Activated CD8-positive, alpha-beta memory T cell treated with anti-CD3 and anti-CD28 coated beads for 36 hours (primary cell): ENCODE results near the gene LARP6. TPM values are rescaled to one million over a fixed set of nuclear protein-coding genes. Genes with fewer than 3 reads are reported as not detected.
"Not testable (repeated sequence)": the region's sequence is repeated elsewhere in the genome, so short reads cannot be mapped to it uniquely, and the experiment has no call there.

Source experiments
- CTCF ChIA-PET: fragments of 350-600 bp; sonication (Branson Sonifier 250); formaldehyde crosslinking; loops from one replicate; lab custom pipeline; 2021; ENCODE audit warnings: antibody characterized with exemption; lab: Charles Lee
- POLR2A ChIA-PET: fragments of 350-600 bp; sonication (Branson Sonifier 250); formaldehyde crosslinking; loops from one replicate; lab custom pipeline; 2021; ENCODE audit warnings: antibody characterized with exemption; lab: Charles Lee
- total RNA-seq, 2 experiments: library from RNA; stranded (reverse); gene quantifications; one replicate each; pipeline ENCODE4 v1.2.3, GENCODE V29; 2021

The LARP6 gene
- total RNA-seq, 2 experiments from 2014 or later: 0.15 TPM; not detected in 1

- POLR2A ChIA-PET, CTCF ChIA-PET: not testable (repeated sequence)
Observed at GRCh38 chr15:70804388-70804787, 49.6 kb downstream of the LARP6 start.

DNA sequence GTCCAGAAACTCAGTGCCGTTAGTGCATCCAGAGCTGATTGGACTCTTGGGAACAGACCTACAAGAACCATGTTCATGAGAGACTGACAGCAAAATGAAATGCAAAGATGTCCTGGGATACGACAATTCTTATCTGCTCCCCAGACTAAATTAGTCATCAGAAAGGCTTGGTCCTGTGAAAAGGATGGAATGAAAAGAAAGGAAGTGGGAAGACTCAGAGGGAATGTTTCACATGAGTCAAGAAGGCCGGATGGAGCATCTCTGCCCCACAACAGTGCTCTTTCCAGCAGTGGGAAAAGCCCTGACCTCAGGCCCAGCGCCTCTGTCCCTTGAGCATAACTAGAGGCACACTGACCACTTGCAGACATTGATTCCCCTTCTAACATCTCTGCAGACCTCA lies 51.3 kb downstream of the LARP6 start:
- CTCF ChIA-PET: no interaction called here
- POLR2A ChIA-PET: no interaction called here

DNA sequence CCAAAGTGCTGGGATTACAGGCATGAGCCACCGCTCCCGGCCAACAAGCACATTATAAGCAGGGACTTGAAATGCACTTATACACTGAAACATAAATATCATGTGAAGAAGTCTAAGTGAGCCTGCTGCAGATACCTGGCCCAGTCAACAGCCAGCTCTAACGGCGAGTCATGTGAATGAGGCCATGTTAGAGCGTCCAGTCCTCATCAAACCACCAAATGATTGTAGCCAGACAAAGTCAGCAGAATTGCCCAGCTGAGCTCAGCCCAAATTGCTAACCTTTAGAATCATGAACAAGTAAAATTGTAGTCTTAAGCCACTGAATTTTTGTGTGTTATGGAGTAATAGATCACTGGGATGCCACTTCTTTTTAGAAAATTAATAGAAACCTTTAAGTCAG lies 52.8 kb downstream of the LARP6 start:
- ChIA-PET POLR2A (no interaction called here), CTCF (no interaction called here)

GRCh38 chr15:70799667-70800450 lies 54.1 kb downstream of the LARP6 start:
- CTCF ChIA-PET: no interaction called here

DNA sequence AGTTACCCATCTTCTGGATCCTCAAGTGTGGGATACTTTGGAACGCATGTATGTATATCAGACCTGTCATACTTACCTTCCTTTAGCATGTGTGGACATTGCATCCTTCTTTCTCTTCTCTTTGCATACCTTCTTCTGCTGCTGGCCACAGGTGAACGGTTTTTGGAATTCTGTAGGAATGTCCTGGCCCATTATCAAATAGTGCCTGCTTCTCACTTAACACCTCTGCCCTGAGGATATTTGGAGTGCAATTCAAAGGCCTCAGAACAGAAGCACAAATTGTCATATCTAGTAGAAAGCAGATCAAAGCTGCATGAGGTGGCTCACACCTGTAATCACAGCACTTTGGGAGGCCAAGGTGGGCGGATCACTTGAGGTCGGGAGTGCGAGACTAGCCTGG lies 56.5 kb downstream of the LARP6 start:
- POLR2A ChIA-PET: no interaction called here
- CTCF ChIA-PET: interaction anchor here (1.5 kb wide), 1 partner anchor 14 kb away, joined by 4 read pairs; no protein-coding TSS in a partner anchor

More at GRCh38 chr15:70799667-70800450, 54.1 kb downstream of the LARP6 start:
- POLR2A ChIA-PET: no interaction called here

DNA sequence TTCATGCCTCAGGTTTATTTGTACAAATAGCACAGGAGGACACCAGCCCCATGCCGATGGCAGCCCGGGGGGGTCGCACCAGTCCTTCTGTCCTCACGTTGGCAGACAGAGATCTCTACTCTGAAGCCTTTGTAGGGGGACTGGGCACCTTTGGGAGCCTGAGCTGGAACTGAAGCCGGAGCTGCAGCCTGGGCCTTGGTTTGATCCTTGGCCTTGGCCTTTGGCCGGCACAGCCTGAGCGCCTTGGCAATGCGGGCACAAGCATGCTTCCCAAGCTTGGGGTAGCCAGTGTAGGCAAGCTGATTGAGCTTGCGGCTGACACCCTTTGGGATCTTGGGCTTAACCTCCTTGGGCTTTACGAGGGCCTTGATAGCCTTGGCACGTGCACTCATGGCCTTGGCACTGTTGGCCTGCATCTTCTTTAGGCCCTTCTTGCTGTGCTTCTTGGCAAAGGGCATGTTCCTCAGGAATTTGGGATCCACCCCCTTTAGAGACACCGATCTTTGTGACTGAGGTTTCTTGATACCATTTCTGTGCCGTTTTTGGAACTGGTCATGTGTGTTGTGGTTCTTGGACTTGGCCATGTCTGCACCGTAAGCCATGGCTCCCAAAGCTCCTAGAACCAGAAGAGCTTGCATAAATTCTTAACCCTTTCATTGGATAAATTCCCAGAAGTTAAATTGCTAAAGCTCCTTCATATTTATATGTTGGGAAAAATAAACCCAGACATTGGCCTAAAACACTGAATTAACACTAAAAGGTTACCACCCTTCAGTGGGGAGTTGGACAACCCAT lies 57.2 kb downstream of the LARP6 start:
- POLR2A ChIA-PET: no interaction called here
- CTCF ChIA-PET: interaction anchor here (1.5 kb wide), 1 partner anchor 15 kb away, joined by 4 read pairs; no protein-coding TSS in a partner anchor

GRCh38 chr15:70795311-70795665 lies 58.7 kb downstream of the LARP6 start:
- CTCF ChIA-PET: no interaction called here
- POLR2A ChIA-PET: no interaction called here

GRCh38 chr15:70794596-70795310 lies 59.2 kb downstream of the LARP6 start:
- ChIA-PET CTCF (no interaction called here), POLR2A (no interaction called here)

GRCh38 chr15:70793694-70794093 lies 60.3 kb downstream of the LARP6 start:
- POLR2A ChIA-PET: no interaction called here
- CTCF ChIA-PET: no interaction called here

- ChIA-PET CTCF (no interaction called here), POLR2A (no interaction called here)
Observed at GRCh38 chr15:70792171-70792573, 61.8 kb downstream of the LARP6 start.

GRCh38 chr15:70791259-70791658 lies 62.7 kb downstream of the LARP6 start:
- CTCF ChIA-PET: interaction anchor here (0.6 kb wide), 1 partner anchor 62 kb away, joined by 3 read pairs; no protein-coding TSS in a partner anchor
- POLR2A ChIA-PET: no interaction called here

- ChIA-PET CTCF (interaction anchor here (0.7 kb wide), 1 partner anchor 1526 kb away, joined by 3 read pairs; no protein-coding TSS in a partner anchor), POLR2A (interaction anchor here (0.7 kb wide), 1 partner anchor 62 kb away, joined by 4 read pairs; no protein-coding TSS in a partner anchor)
Observed at GRCh38 chr15:70789213-70789612, 64.7 kb downstream of the LARP6 start.

- POLR2A ChIA-PET: no interaction called here
- CTCF ChIA-PET: no interaction called here
Observed at GRCh38 chr15:70788114-70789049, 65.6 kb downstream of the LARP6 start.

- POLR2A ChIA-PET: no interaction called here
- CTCF ChIA-PET: interaction anchor here (1.1 kb wide), 1 partner anchor 24 kb away, joined by 7 read pairs; no protein-coding TSS in a partner anchor
Observed at GRCh38 chr15:70786996-70787395, 67.0 kb downstream of the LARP6 start.

GRCh38 chr15:70783610-70784022 lies 70.3 kb downstream of the LARP6 start:
- ChIA-PET CTCF (no interaction called here), POLR2A (no interaction called here)

GRCh38 chr15:70783041-70783440 lies 70.9 kb downstream of the LARP6 start:
- CTCF ChIA-PET: no interaction called here

GRCh38 chr15:70781236-70781635 lies 72.7 kb downstream of the LARP6 start:
- POLR2A ChIA-PET: no interaction called here
- CTCF ChIA-PET: no interaction called here

More at GRCh38 chr15:70783041-70783440, 70.9 kb downstream of the LARP6 start:
- POLR2A ChIA-PET: no interaction called here
